ENCODE results near the gene DPYD.

- no peak for TF ChIP-seq CTCF (IDR thresholded peaks at IDR 0.05; ENCODE audit: low read length)
- no peak for TF ChIP-seq EZH2 (IDR thresholded peaks at IDR 0.05; ENCODE audit: borderline replicate concordance, low read length)
These were observed 343.2 kb downstream of the DPYD start for GRCh38 chr1:97577613-97578012.

All from OCI-LY1 (cell line).